ENCODE results near the gene VPS8.

The VPS8 gene

GRCh38 chr3:184811999-184812661, at the start of gene VPS8:
Gene VPS8, plus strand, starts transcription at chr3:184812166. Its CDS starts 12,467 bp downstream, at chr3:184824633.
- peak; percentile 96 for DNase-seq

- no peak for DNase-seq
These were observed 47.8 kb upstream of the VPS8 start for GRCh38 chr3:184764191-184764590.

- DNase-seq = no peak
These were observed 46.8 kb upstream of the VPS8 start for GRCh38 chr3:184765047-184765729.

- DNase-seq = no peak
These were observed 46.3 kb upstream of the VPS8 start for GRCh38 chr3:184765730-184766074.

- no peak for DNase-seq
These were observed 45.3 kb upstream of the VPS8 start for GRCh38 chr3:184766555-184767261.

GRCh38 chr3:184767377-184767776, 44.6 kb upstream of the VPS8 start:
- no peak for DNase-seq

- no peak for DNase-seq
These were observed 42.4 kb upstream of the VPS8 start for GRCh38 chr3:184769382-184770170.

- DNase-seq = no peak
These were observed 41.4 kb upstream of the VPS8 start for GRCh38 chr3:184770541-184770940.

- DNase-seq = no peak
These were observed 40.5 kb upstream of the VPS8 start for GRCh38 chr3:184771301-184772127.

GRCh38 chr3:184772667-184773272, 39.2 kb upstream of the VPS8 start:
- no peak for DNase-seq

GRCh38 chr3:184773283-184774186, 38.4 kb upstream of the VPS8 start:
- DNase-seq = no peak

- DNase-seq = no peak
These were observed 35.0 kb upstream of the VPS8 start for GRCh38 chr3:184776916-184777315.

GRCh38 chr3:184777566-184778356, 34.2 kb upstream of the VPS8 start:
- DNase-seq = peak; percentile 65

GRCh38 chr3:184778426-184779332, 33.3 kb upstream of the VPS8 start:
- no peak for DNase-seq

GRCh38 chr3:184780981-184781515, 30.9 kb upstream of the VPS8 start:
- DNase-seq = no peak

GRCh38 chr3:184781801-184782200, 30.2 kb upstream of the VPS8 start:
- no peak for DNase-seq

GRCh38 chr3:184783319-184783718, 28.6 kb upstream of the VPS8 start:
- DNase-seq = no peak

GRCh38 chr3:184784731-184785500, 27.1 kb upstream of the VPS8 start:
- no peak for DNase-seq

Data from NK-92 treated with Interleukin-12 subunit alpha and Interleukin-12 subunit beta, amount 100 ng/mL, for 24 hours (cell line).